GM13976 (cell line): Measurements from ENCODE around the gene SEC22A.

Experiments used
- DNase-seq: peaks from one replicate; pipeline ENCODE4 v3.0.0; 2012; ENCODE audit warnings: low spot score
- CTCF ChIP-seq: IDR thresholded peaks from 2 replicates; pipeline ENCODE4 v1.5.1; 2012; ENCODE audit warnings: borderline replicate concordance, mild to moderate bottlenecking; ENCODE audit not compliant: insufficient read depth; ENCODE audit errors: extremely low read depth, missing control alignments, control extremely low read depth
- in situ Hi-C: fragments of 300-500 bp; cut with MboI; formaldehyde crosslinking; loops from one replicate; pipeline ENCODE4 v1.12.0; 2022; ENCODE audit warnings: low sequenced_read_pairs, mixed read lengths, inconsistent platforms; ENCODE audit not compliant: unreplicated experiment

The SEC22A gene

GRCh38 chr3:123294296-123294938 is 92.7 kb downstream of the SEC22A start:
- in situ Hi-C loops, result no loop called here
- no peak for TF ChIP-seq CTCF
- no peak for DNase-seq

GRCh38 chr3:123295171-123295900 is 93.6 kb downstream of the SEC22A start:
- no peak for TF ChIP-seq CTCF
- DNase-seq, result no peak
- in situ Hi-C loops, result no loop called here

- DNase-seq, result no peak
- TF ChIP-seq CTCF, result no peak
- in situ Hi-C loops, result no loop called here
These were observed 94.1 kb downstream of the SEC22A start for GRCh38 chr3:123295901-123296250.

GRCh38 chr3:123296261-123296660 is 94.5 kb downstream of the SEC22A start:
- no peak for DNase-seq
- TF ChIP-seq CTCF, result no peak
- in situ Hi-C loops, result no loop called here

- no peak for TF ChIP-seq CTCF
- no peak for DNase-seq
- in situ Hi-C loops, result no loop called here
These were observed 95.3 kb downstream of the SEC22A start for GRCh38 chr3:123296836-123297626.

GRCh38 chr3:123297627-123297899 is 95.8 kb downstream of the SEC22A start:
- no peak for TF ChIP-seq CTCF
- in situ Hi-C loops, result no loop called here
- no peak for DNase-seq
